BJ (cell line): Measurements from ENCODE around the gene PCNT. TPM values are rescaled to one million over a fixed set of nuclear protein-coding genes. Genes with fewer than 3 reads are reported as not detected.

ENCODE experiments used
- CTCF ChIA-PET: fragments of 350-600 bp; formaldehyde crosslinking; extraction: SDS; loops from one replicate; lab custom pipeline; 2021; ENCODE audit warnings: antibody characterized with exemption, inconsistent platforms; lab: Yijun Ruan, JAX
- POLR2A ChIA-PET: fragments of 300-600 bp; sonication (Branson Sonifier 250); formaldehyde crosslinking; extraction: SDS; loops from one replicate; lab custom pipeline; 2021; ENCODE audit warnings: antibody characterized with exemption; lab: Charles Lee
- DNase-seq: peaks from one replicate; pipeline ENCODE4 v3.0.0-alpha.2; 2011; ENCODE audit warnings: low read depth
- H3K27me3 ChIP-seq: 2 replicates; pipeline ENCODE4 v1.6.0; 2011; ENCODE audit warnings: low read length; ENCODE audit not compliant: control insufficient read depth, insufficient read depth
- H3K36me3 ChIP-seq: 2 replicates; pipeline ENCODE4 v1.5.1; 2011; ENCODE audit warnings: low read length; ENCODE audit not compliant: control insufficient read depth, insufficient read depth
- H3K4me3 ChIP-seq: 2 replicates; pipeline ENCODE4 v1.5.1; 2011; ENCODE audit warnings: low read depth, mild to moderate bottlenecking, control low read depth, low read length
- CTCF ChIP-seq: IDR thresholded peaks from 2 replicates; pipeline ENCODE4 v1.5.1; 2011; ENCODE audit warnings: low read depth, mild to moderate bottlenecking, control low read depth, inconsistent platforms, low read length, moderate library complexity; ENCODE audit not compliant: insufficient read depth
- polyA plus RNA-seq: library from polyadenylated mRNA; depleted of rRNA; stranded (reverse); fragments of >200 nt; gene quantifications from 2 replicates; pipeline ENCODE4 v1.2.3, GENCODE V29; 2011

The PCNT gene
- polyA plus RNA-seq, 1 experiment = 11.0 TPM

- TF ChIP-seq CTCF = no peak
- CTCF ChIA-PET = no interaction called here
- no peaks in the 10 kb centered on the region for H3K27me3 ChIP-seq
- no peak for DNase-seq
- POLR2A ChIA-PET = no interaction called here
- no peak overlapping the region for H3K4me3 ChIP-seq
- no peaks in the 10 kb centered on the region for H3K36me3 ChIP-seq
Measured at GRCh38 chr21:46455575-46456385, 131.8 kb downstream of the PCNT start.

- ChIA-PET POLR2A (no interaction called here), CTCF (no interaction called here)
- no peak for TF ChIP-seq CTCF
Measured at GRCh38 chr21:46456750-46457149, 132.8 kb downstream of the PCNT start.

GRCh38 chr21:46457801-46458314 lies 133.9 kb downstream of the PCNT start:
- TF ChIP-seq CTCF = no peak
- Histone ChIP-seq H3K27me3 (no peaks in the 10 kb centered on the region), H3K4me3 (peak overlapping the region; percentile 60), H3K36me3 (no peaks in the 10 kb centered on the region; the same call in 1 of the 2 replicates)
- CTCF ChIA-PET = no interaction called here
- POLR2A ChIA-PET = interaction anchor here (0.6 kb wide), 1 partner anchor 24 kb away, joined by 3 read pairs; no protein-coding TSS in a partner anchor
- DNase-seq = no peak

More at GRCh38 chr21:46456750-46457149, 132.8 kb downstream of the PCNT start:
- Histone ChIP-seq H3K36me3 (no peaks in the 10 kb centered on the region), H3K27me3 (no peaks in the 10 kb centered on the region), H3K4me3 (no peak overlapping the region)
- DNase-seq = no peak

GRCh38 chr21:46458315-46459023 lies 134.5 kb downstream of the PCNT start, which contains the start of gene DIP2A:
Gene DIP2A, plus strand, starts transcription at chr21:46458891. Its CDS starts 241 bp downstream, at chr21:46459132.
- DNase-seq = peak; percentile 78
- ChIA-PET CTCF (interaction anchor here (0.7 kb wide), 1 partner anchor 95 kb away, joined by 3 read pairs; no protein-coding TSS in a partner anchor), POLR2A (interaction anchor here (0.8 kb wide), 1 partner anchor 10 kb away, joined by 3 read pairs; no protein-coding TSS in a partner anchor)
- Histone ChIP-seq H3K27me3 (no peaks in the 10 kb centered on the region), H3K36me3 (no peaks in the 10 kb centered on the region; the same call in 1 of the 2 replicates), H3K4me3 (peak within 1 kb of the TSS; percentile 87)
- TF ChIP-seq CTCF = no peak

- Histone ChIP-seq H3K36me3 (no peaks in the 10 kb centered on the region; the same call in 1 of the 2 replicates), H3K4me3 (peak overlapping the region; percentile 87), H3K27me3 (no peaks in the 10 kb centered on the region)
- ChIA-PET POLR2A (interaction anchor here (0.8 kb wide), 1 partner anchor 9 kb away, joined by 3 read pairs; no protein-coding TSS in a partner anchor), CTCF (interaction anchor here (0.7 kb wide), 1 partner anchor 96 kb away, joined by 3 read pairs; no protein-coding TSS in a partner anchor)
- no peak for TF ChIP-seq CTCF
- no peak for DNase-seq
Measured at GRCh38 chr21:46459024-46459355, 135.0 kb downstream of the PCNT start.
